GM21515 (cell line): ENCODE data around the gene POC1A.
"Not testable (repeated sequence)": the region's sequence is repeated elsewhere in the genome, so short reads cannot be mapped to it uniquely, and the experiment has no call there.

Experiments used
- ATAC-seq: cut with Tn5 transposase; IDR thresholded peaks from one replicate; pipeline ENCODE4 v1.9.1; 2021; ENCODE audit not compliant: unreplicated experiment

POC1A gene

GRCh38 chr3:52184690-52185089, 30.5 kb upstream of the POC1A start:
- ATAC-seq, result no peak

GRCh38 chr3:52183786-52184445, 29.7 kb upstream of the POC1A start:
- ATAC-seq, result no peak

- no peak for ATAC-seq
These were observed 28.5 kb upstream of the POC1A start for GRCh38 chr3:52182691-52183090.

DNA sequence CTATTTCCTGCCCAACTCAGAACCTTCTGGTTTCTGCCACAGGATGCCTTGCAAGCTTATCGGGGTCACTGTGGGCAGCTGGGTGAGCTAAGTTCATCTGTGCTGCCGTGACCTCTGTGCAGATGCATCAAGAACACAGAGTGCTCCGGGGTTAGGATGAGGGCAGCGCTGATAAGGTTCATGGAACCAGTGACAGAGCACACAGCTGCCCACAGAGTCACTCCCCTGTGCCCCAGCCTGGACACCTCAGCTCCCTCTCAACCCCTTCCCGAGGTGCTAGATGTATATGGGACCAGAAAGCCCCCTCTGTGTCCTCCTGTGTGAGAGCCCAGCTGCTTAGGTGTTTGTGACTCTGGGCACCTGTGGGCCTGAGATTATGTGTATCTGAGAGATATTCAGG, 28.0 kb upstream of the POC1A start:
- no peak for ATAC-seq

DNA sequence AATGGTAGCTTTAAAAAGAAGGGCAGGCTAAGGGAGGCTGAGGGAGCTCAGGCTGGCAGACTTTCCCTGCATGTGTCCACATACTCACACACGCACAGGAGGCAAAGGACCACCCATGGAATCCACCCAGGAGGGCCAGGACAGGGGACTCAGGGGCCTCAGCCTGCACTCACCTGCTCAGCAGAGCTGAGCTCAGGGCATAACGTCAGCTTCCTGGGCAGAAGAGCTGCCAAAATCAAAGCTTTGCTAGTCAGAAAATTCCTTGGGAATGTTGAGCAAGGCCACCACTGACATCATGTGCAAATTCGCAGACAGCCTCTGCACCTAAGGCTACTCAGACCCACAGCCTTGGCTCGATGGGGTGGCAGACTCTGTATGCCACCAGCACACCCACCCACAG, 27.3 kb upstream of the POC1A start:
- no peak for ATAC-seq

GRCh38 chr3:52178537-52178936, 24.3 kb upstream of the POC1A start:
- no peak for ATAC-seq

DNA sequence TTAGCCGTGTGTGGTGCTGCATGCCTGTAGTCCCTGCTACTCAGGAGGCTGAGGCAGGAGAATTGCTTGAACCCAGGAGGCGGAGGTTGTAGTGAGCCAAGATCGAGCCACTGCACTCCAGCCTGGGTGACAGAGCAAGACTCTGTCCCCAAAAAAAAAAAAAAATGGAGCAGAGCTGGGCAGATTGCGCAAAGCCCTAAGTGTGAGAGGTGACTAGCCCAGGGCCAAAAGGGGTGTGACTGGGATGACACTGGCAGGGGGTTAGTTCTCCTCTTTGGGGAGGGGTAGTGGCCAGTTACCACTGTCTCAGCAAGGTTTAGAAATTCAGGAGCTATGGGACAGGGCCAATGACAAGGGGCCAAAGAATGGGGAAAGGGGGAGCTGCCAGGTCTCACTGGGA, 23.9 kb upstream of the POC1A start:
- not testable (repeated sequence) for ATAC-seq

DNA sequence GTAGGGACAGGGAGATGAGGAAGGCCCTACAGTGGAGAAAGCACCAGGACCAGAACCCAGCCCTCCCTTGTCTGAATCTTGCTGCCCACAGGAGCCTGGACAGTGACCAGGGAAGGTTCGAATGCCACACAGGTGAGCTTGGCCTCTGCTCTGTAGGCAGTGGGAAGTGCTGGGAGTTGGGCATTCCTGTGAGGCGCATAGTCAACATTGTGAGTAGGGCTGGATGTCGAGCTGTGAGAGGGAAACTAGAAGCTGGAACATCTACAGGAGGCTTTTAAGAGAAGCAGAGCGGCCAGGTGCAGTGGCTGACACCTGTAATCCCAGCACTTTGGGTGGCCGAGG, 23.4 kb upstream of the POC1A start:
- no peak for ATAC-seq

DNA sequence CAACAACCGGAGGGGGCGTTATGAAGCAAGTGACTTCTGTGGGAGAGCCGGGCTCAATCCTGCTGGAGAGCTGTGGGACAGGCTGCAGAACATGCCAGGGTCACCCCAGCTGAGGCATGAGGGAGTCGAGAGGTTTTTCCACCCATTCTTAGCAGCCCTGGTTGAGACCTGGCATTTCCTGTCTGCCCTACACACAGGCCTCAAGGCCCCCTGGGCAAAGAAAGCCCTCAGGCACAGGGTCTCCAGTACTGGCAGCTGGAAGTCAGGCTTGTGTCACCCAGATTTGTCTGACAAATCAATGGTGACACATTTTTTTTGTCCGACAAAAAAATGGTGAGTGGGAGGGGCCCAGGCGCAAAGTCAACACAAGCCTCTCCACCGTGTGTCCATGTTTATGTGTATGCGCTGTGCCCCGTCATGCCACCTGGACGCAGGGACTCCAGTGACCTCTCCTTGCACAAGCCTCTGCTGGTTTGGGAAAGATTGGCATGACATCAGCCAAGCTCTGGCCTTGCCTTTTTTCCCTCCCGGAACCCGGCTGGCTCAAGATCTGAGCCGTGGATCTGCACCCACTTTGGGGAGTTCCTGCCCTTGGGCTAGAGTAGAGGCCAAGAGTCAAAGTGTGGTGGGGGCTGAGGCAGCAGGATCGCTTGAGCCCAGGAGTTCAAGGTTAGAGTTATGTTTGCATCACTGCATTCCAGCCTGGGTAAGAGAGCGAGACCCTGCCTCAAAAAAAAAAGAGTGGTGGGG, 22.9 kb upstream of the POC1A start:
- ATAC-seq, result no peak

- ATAC-seq, result no peak
These were observed 22.0 kb upstream of the POC1A start for GRCh38 chr3:52176180-52176752.

DNA sequence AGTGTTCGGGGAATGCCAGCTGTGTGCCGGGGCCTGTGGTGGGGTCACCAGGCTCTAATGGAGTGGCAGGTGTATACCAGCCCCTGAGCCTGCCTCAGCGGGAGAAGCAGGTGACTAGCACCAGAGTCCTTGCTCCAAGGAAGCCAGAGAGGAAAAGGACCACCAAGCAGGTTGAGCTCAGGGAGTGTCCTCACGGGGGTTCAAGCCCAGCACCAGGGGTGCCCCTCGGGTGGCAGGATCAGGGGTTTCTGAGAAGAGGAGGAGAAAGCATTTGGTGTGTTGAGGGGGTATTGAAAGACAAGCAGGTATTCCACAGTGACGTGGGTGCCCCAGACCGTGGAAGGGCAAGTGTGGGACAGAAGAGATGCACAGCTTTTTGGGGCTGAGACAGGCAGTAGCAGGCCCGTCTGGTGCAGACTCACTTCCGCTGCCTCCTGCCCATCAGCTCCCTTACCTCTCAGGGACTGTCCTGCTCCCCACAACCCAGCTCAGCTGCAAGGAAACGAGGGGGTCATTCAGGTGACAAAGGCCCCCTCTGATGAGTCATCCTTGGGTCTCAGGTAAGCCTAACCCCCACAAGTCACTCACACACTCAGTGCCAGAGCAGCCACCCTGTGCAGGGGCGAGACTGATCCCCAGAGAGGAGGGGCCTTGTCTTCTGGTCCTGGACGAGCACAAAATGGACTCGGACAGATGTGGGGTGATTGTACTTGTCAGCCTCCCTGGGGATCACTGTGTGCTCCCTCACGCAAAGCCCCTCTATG, 21.4 kb upstream of the POC1A start:
- ATAC-seq, result no peak

- ATAC-seq, result no peak
These were observed 20.7 kb upstream of the POC1A start for GRCh38 chr3:52174896-52175295.

- ATAC-seq, result no peak
These were observed 18.9 kb upstream of the POC1A start for GRCh38 chr3:52173101-52173500.

- no peak for ATAC-seq
These were observed 18.1 kb upstream of the POC1A start for GRCh38 chr3:52172262-52172757.

DNA sequence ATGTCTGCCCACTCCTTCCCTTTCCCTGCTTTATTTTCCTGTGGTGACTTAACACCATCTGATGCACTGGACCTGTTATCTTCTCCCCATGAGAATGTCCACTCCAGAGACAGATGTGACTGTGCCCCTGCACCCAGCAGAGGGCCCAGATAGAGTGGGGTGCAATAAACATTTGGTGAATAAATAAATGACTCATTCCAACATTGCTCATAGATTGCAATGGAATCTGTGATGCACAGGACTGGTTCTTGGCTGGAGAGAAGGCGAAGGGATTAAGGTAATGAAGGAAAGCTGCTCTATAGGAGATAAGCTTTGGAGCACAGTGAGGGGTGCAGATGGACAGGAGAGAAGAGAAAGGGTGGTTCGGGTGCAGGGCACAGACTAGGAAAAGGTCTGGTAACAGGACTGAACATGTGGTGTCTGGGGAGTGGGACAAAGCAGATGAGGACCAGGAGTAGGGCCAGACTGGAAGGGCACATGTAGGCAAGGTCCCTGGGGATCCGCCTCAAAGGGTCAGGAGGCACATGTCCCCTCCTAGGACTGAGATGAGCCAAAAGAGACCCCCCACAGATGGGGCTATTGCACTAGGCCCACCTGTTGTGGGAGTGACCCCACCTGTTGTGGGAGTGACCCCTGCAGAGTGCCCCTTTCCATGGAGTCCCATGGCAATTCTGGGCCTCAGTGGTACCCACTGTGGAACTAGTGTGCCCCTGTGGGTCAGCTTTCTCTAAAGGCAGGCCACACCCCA, 17.5 kb upstream of the POC1A start:
- no peak for ATAC-seq

DNA sequence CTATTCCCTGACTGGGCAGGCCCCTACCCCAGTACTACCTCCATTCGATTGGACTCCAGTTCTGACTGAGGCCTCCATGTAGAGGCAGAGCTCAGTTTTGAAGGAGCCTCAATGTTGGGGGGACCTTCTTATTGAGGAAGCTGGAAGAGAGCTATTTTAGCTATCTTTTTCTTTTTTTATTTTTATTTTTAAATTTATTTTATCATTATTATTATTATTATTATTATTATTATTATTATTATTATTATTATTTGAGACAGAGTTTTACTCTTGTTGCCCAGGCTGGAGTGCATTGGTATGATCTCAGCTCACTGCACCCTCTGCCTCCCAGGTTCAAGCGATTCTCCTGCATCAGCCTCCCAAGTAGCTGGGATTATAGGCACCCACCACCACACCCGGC, 16.0 kb upstream of the POC1A start:
- ATAC-seq, result not testable (repeated sequence)

- ATAC-seq, result no peak
These were observed 13.0 kb upstream of the POC1A start for GRCh38 chr3:52167240-52167639.

GRCh38 chr3:52162250-52162872, 8.1 kb upstream of the POC1A start:
- ATAC-seq, result no peak

DNA sequence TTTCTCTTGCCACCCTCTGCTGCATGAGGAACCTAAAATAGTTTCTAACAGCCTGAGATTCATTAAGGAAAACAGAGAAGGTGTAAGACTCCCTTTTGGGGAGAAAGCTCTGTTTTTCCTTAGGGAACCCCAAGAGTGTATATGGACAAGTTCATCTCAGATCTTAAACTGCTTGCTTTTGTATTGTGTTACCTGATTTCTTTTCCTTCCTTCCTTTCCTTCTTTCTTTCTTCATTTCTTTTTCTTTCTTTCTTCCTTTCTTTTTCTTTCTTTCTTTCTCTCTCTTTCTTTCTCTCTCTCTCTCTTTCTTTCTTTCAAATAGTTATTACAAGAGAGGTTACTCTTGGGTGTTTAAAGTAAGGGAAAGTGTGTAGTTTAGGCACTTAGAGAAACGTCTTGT, 5.3 kb upstream of the POC1A start:
- no peak for ATAC-seq

- ATAC-seq, result no peak
These were observed 1.7 kb upstream of the POC1A start for GRCh38 chr3:52155912-52156311.
